ENCODE results near the gene VWA5B2. TPM values are rescaled to one million over a fixed set of nuclear protein-coding genes. Genes with fewer than 3 reads are reported as not detected.

Gene VWA5B2
- total and polyA plus RNA-seq, 2 of the 13 experiments (the other 11 are each of a cell fraction or from before 2014, with no cell fraction given): 0.03 to 0.04 TPM

DNA sequence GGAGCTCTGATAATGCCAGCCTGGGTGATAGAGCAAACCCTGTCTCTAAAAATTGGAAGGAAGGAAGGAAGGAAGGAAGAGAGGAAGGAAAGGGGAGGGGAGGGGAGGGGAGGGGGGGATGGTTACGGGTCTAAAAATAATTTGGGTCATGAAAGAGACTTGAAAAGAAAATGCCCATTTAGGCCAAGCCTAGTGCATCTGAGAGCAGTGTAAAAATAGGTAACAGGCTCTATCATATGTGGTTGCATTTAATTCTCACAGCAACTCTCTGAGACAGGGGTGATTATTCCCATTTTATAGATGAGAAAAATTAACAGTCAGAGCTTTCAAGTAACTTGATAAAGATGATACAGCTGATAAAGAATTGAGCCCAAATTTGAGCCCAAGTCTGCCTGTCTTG, 42.9 kb downstream of the VWA5B2 start:
- 0% methylated on average over 1 of the region's 1 CpG for WGBS (ENCODE audit: low lambda C conversion rate)
- H3K4me1 ChIP-seq (ENCODE audit: insufficient read depth, low read length): no peaks in the 10 kb centered on the region
- CTCF ChIA-PET (ENCODE audit: low intra/inter-chr PET ratio, low total read pairs): no interaction called here
- no peaks in the 10 kb centered on the region for H4K20me1 ChIP-seq (ENCODE audit: insufficient read depth, low read length)
- H3K36me3 ChIP-seq (replicated peaks in 1 of 2; ENCODE audit: control insufficient read depth in 1 of 2, insufficient read depth in 2 of 2, low read length in 2 of 2): no peaks in the 10 kb centered on the region
- FAIRE-seq (no peak), DNase-seq (ENCODE audit: low spot score) (no peak), ATAC-seq (no peak)
- no peak overlapping the region for H3K27ac ChIP-seq (ENCODE audit: extremely low read length, insufficient read depth, low read length)
- BruUV-seq (replicated peaks): no TSS peak
- POLR2A ChIA-PET: no interaction called here
- H3K4me2 ChIP-seq (ENCODE audit: low read depth, low read length): no peak overlapping the region
- peaks cover 5 to 32% of the 10 kb centered on the region in 2 experiments; a peak in 4 of 5 replicates for H3K27me3 ChIP-seq (ENCODE audit: control insufficient read depth in 1 of 2, insufficient read depth in 2 of 2, low read length in 2 of 2)
- intact Hi-C loops (cut with micrococcal nuclease; ENCODE audit: unreplicated experiment): no loop called here
- no peak overlapping the region for H3K4me3 ChIP-seq (replicated peaks in 1 of 3; ENCODE audit: insufficient read depth in 1 of 3, low read depth in 2 of 3, low read length in 3 of 3)
- no peaks in the 10 kb centered on the region for H3K9me3 ChIP-seq (ENCODE audit: low read length)
- peak; percentile 77 for TF ChIP-seq HNRNPK (IDR thresholded peaks at IDR 0.05; ENCODE audit: low read depth, low read length, poor library complexity, severe bottlenecking)
- TF ChIP-seq ZNF180 (CRISPR knock-in tag; IDR thresholded peaks at IDR 0.05; ENCODE audit: borderline replicate concordance, low read depth): no peak
- no peak overlapping the region for H3K9ac ChIP-seq (ENCODE audit: insufficient read depth, low read depth, low read length)
- no peaks in the 10 kb centered on the region for H3K79me2 ChIP-seq (ENCODE audit: insufficient read depth, low read length)
- in situ Hi-C loops (cut with HindIII; ENCODE audit: extremely low pct_ligation_motif_present, low pct_unique_long_range_greater_than_20kb): no loop called here
- H2AFZ ChIP-seq (ENCODE audit: low read length): no peak overlapping the region

DNA sequence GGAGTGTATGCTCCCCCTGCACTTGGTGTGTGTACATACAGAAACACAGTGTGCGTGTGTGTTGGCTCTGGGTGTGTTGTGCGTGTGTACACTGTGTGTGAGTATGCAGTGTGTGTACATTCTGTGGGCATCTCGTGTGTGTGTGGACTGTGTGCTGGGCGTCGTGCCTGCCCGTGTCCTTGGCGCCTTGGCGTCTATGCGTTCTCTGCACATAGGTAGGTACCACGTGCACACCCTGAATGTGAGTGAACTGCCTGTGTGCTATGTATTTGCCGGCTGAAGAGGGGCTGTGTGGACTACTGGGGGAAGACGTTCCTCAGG, 46.0 kb downstream of the VWA5B2 start:
- Histone ChIP-seq H3K4me3 (replicated peaks in 1 of 3; ENCODE audit: insufficient read depth in 1 of 3, low read depth in 2 of 3, low read length in 3 of 3) (no peak overlapping the region), H3K9ac (ENCODE audit: insufficient read depth, low read depth, low read length) (no peak overlapping the region), H3K27ac (ENCODE audit: extremely low read length, insufficient read depth, low read length) (no peak overlapping the region), H2AFZ (ENCODE audit: low read length) (no peak overlapping the region), H3K4me2 (ENCODE audit: low read depth, low read length) (no peak overlapping the region), H3K9me3 (ENCODE audit: low read length) (no peaks in the 10 kb centered on the region), H3K79me2 (ENCODE audit: insufficient read depth, low read length) (no peaks in the 10 kb centered on the region), H3K36me3 (replicated peaks in 1 of 2; ENCODE audit: control insufficient read depth in 1 of 2, insufficient read depth in 2 of 2, low read length in 2 of 2) (no peaks in the 10 kb centered on the region), H3K27me3 (ENCODE audit: control insufficient read depth in 1 of 2, insufficient read depth in 2 of 2, low read length in 2 of 2) (peaks cover 9 to 52% of the 10 kb centered on the region in 2 experiments; a peak in 4 of 5 replicates), H3K4me1 (ENCODE audit: insufficient read depth, low read length) (no peaks in the 10 kb centered on the region), H4K20me1 (ENCODE audit: insufficient read depth, low read length) (no peaks in the 10 kb centered on the region)
- DNase-seq (ENCODE audit: low spot score) (no peak), ATAC-seq (no peak), FAIRE-seq (no peak)
- ChIA-PET POLR2A (no interaction called here), CTCF (ENCODE audit: low intra/inter-chr PET ratio, low total read pairs) (no interaction called here)
- intact Hi-C loops (cut with micrococcal nuclease; ENCODE audit: unreplicated experiment): no loop called here
- WGBS (ENCODE audit: low lambda C conversion rate): 59% methylated on average over 12 of the region's 12 CpGs
- in situ Hi-C loops (cut with HindIII; ENCODE audit: extremely low pct_ligation_motif_present, low pct_unique_long_range_greater_than_20kb): no loop called here
- no TSS peak for BruUV-seq (replicated peaks)
- TF ChIP-seq, protein P1, sequence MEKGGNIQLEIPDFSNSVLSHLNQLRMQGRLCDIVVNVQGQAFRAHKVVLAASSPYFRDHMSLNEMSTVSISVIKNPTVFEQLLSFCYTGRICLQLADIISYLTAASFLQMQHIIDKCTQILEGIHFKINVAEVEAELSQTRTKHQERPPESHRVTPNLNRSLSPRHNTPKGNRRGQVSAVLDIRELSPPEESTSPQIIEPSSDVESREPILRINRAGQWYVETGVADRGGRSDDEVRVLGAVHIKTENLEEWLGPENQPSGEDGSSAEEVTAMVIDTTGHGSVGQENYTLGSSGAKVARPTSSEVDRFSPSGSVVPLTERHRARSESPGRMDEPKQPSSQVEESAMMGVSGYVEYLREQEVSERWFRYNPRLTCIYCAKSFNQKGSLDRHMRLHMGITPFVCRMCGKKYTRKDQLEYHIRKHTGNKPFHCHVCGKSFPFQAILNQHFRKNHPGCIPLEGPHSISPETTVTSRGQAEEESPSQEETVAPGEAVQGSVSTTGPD (CRISPR knock-in tag; IDR thresholded peaks at IDR 0.05): no peak
- TF ChIP-seq CEBPG (CRISPR knock-in tag; IDR thresholded peaks at IDR 0.05) (no peak), ZNF547 (CRISPR knock-in tag; IDR thresholded peaks at IDR 0.05) (no peak), ZNF562 (CRISPR knock-in tag; IDR thresholded peaks at IDR 0.05; ENCODE audit: borderline replicate concordance) (no peak), ZNF570 (CRISPR knock-in tag; IDR thresholded peaks at IDR 0.05; ENCODE audit: borderline replicate concordance) (no peak), TAF15 (IDR thresholded peaks at IDR 0.05; ENCODE audit: low read depth, low read length, poor library complexity, severe bottlenecking) (no peak), ZNF737 (CRISPR knock-in tag; IDR thresholded peaks at IDR 0.05; ENCODE audit: borderline replicate concordance) (no peak), SNAPC2 (CRISPR knock-in tag; IDR thresholded peaks at IDR 0.05) (no peak), ZNF775 (CRISPR knock-in tag; IDR thresholded peaks at IDR 0.05; ENCODE audit: borderline replicate concordance) (no peak)
- TF ChIP-seq, protein P2, sequence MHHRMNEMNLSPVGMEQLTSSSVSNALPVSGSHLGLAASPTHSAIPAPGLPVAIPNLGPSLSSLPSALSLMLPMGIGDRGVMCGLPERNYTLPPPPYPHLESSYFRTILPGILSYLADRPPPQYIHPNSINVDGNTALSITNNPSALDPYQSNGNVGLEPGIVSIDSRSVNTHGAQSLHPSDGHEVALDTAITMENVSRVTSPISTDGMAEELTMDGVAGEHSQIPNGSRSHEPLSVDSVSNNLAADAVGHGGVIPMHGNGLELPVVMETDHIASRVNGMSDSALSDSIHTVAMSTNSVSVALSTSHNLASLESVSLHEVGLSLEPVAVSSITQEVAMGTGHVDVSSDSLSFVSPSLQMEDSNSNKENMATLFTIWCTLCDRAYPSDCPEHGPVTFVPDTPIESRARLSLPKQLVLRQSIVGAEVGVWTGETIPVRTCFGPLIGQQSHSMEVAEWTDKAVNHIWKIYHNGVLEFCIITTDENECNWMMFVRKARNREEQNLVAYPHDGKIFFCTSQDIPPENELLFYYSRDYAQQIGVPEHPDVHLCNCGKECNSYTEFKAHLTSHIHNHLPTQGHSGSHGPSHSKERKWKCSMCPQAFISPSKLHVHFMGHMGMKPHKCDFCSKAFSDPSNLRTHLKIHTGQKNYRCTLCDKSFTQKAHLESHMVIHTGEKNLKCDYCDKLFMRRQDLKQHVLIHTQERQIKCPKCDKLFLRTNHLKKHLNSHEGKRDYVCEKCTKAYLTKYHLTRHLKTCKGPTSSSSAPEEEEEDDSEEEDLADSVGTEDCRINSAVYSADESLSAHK (CRISPR knock-in tag; IDR thresholded peaks at IDR 0.05; ENCODE audit: borderline replicate concordance): no peak
- TF ChIP-seq, protein P3, sequence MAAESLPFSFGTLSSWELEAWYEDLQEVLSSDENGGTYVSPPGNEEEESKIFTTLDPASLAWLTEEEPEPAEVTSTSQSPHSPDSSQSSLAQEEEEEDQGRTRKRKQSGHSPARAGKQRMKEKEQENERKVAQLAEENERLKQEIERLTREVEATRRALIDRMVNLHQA (CRISPR knock-in tag; IDR thresholded peaks at IDR 0.05): no peak
- TF ChIP-seq, protein P4, sequence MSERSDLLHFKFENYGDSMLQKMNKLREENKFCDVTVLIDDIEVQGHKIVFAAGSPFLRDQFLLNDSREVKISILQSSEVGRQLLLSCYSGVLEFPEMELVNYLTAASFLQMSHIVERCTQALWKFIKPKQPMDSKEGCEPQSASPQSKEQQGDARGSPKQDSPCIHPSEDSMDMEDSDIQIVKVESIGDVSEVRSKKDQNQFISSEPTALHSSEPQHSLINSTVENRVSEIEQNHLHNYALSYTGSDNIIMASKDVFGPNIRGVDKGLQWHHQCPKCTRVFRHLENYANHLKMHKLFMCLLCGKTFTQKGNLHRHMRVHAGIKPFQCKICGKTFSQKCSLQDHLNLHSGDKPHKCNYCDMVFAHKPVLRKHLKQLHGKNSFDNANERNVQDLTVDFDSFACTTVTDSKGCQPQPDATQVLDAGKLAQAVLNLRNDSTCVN (CRISPR knock-in tag; IDR thresholded peaks at IDR 0.05; ENCODE audit: borderline replicate concordance): no peak

Data from HepG2 (cell line).